ENCODE measurements around the gene OR13J1.
A peak's percentile ranks its signal among the peaks of the same experiment; 100 is the strongest.
"Not testable (repeated sequence)": the region's sequence is repeated elsewhere in the genome, so short reads cannot be mapped to it uniquely, and the experiment has no call there.

The OR13J1 gene

GRCh38 chr9:35905912-35906679, 35.9 kb upstream of the OR13J1 start, which contains the start of gene HRCT1:
HRCT1 (plus strand) TSS chr9:35906202; CDS start chr9:35906288, 86 bp downstream.
- DNase-seq (ENCODE audit: insufficient read length, low spot score) (no peak), FAIRE-seq (no peak)
- TF ChIP-seq POLR2A (IDR thresholded peaks at IDR 0.05; ENCODE audit: low read depth, low read length), result no peak
- no peak for TF ChIP-seq PAX5 (IDR thresholded peaks at IDR 0.05; ENCODE audit: insufficient read depth, low read length, severe bottlenecking)

GRCh38 chr9:35905051-35905781, 35.0 kb upstream of the OR13J1 start:
- DNase-seq (ENCODE audit: insufficient read length, low spot score) (no peak), FAIRE-seq (no peak)
- no peak for TF ChIP-seq POLR2A (IDR thresholded peaks at IDR 0.05; ENCODE audit: low read depth, low read length)
- no peak for TF ChIP-seq POU2F2 (IDR thresholded peaks at IDR 0.05; ENCODE audit: low read depth, low read length)
- TF ChIP-seq SPI1 (IDR thresholded peaks at IDR 0.05; ENCODE audit: low read depth, low read length), result no peak
- TF ChIP-seq PAX5 (IDR thresholded peaks at IDR 0.05; ENCODE audit: insufficient read depth, low read length, severe bottlenecking), result no peak
- no peak for TF ChIP-seq TAF1 (IDR thresholded peaks at IDR 0.05; ENCODE audit: low read depth, low read length)
- no peak for TF ChIP-seq POLR2AphosphoS5 (IDR thresholded peaks at IDR 0.05; ENCODE audit: low read depth, low read length)

- FAIRE-seq (no peak), DNase-seq (ENCODE audit: insufficient read length, low spot score) (no peak)
- TF ChIP-seq POLR2AphosphoS5 (IDR thresholded peaks at IDR 0.05; ENCODE audit: low read depth, low read length) (no peak), TAF1 (IDR thresholded peaks at IDR 0.05; ENCODE audit: low read depth, low read length) (no peak), POU2F2 (IDR thresholded peaks at IDR 0.05; ENCODE audit: low read depth, low read length) (no peak), SPI1 (IDR thresholded peaks at IDR 0.05; ENCODE audit: low read depth, low read length) (no peak), PAX5 (IDR thresholded peaks at IDR 0.05; ENCODE audit: insufficient read depth, low read length, severe bottlenecking) (no peak), POLR2A (IDR thresholded peaks at IDR 0.05; ENCODE audit: low read depth, low read length) (no peak)
Observed at GRCh38 chr9:35904338-35904737, 34.1 kb upstream of the OR13J1 start.

GRCh38 chr9:35903049-35903448, 32.8 kb upstream of the OR13J1 start:
- TF ChIP-seq PAX5 (IDR thresholded peaks at IDR 0.05; ENCODE audit: insufficient read depth, low read length, severe bottlenecking), result no peak
- no peak for TF ChIP-seq SPI1 (IDR thresholded peaks at IDR 0.05; ENCODE audit: low read depth, low read length)
- TF ChIP-seq TAF1 (IDR thresholded peaks at IDR 0.05; ENCODE audit: low read depth, low read length), result no peak
- peak; percentile 95 for FAIRE-seq

GRCh38 chr9:35899021-35899420, 28.8 kb upstream of the OR13J1 start:
- FAIRE-seq (no peak), DNase-seq (ENCODE audit: insufficient read length, low spot score) (no peak)
- TF ChIP-seq SPI1 (IDR thresholded peaks at IDR 0.05; ENCODE audit: low read depth, low read length) (no peak), TAF1 (IDR thresholded peaks at IDR 0.05; ENCODE audit: low read depth, low read length) (no peak), POLR2A (IDR thresholded peaks at IDR 0.05; ENCODE audit: low read depth, low read length) (no peak), PAX5 (IDR thresholded peaks at IDR 0.05; ENCODE audit: insufficient read depth, low read length, severe bottlenecking) (no peak), POU2F2 (IDR thresholded peaks at IDR 0.05; ENCODE audit: low read depth, low read length) (no peak), POLR2AphosphoS5 (IDR thresholded peaks at IDR 0.05; ENCODE audit: low read depth, low read length) (no peak)

More at GRCh38 chr9:35903049-35903448, 32.8 kb upstream of the OR13J1 start:
- DNase-seq (ENCODE audit: insufficient read length, low spot score), result no peak

- no peak for DNase-seq (ENCODE audit: insufficient read length, low spot score)
- TF ChIP-seq POLR2A (IDR thresholded peaks at IDR 0.05; ENCODE audit: low read depth, low read length) (no peak), SPI1 (IDR thresholded peaks at IDR 0.05; ENCODE audit: low read depth, low read length) (no peak)
- FAIRE-seq, result no peak
Observed at GRCh38 chr9:35898337-35898736, 28.1 kb upstream of the OR13J1 start.

- FAIRE-seq; DNase-seq (ENCODE audit: insufficient read length, low spot score): not testable (repeated sequence)
Observed at GRCh38 chr9:35897376-35898099, 27.3 kb upstream of the OR13J1 start.

- DNase-seq (ENCODE audit: insufficient read length, low spot score) (no peak), FAIRE-seq (no peak)
- TF ChIP-seq SPI1 (IDR thresholded peaks at IDR 0.05; ENCODE audit: low read depth, low read length) (no peak), POLR2AphosphoS5 (IDR thresholded peaks at IDR 0.05; ENCODE audit: low read depth, low read length) (no peak), PAX5 (IDR thresholded peaks at IDR 0.05; ENCODE audit: insufficient read depth, low read length, severe bottlenecking) (no peak), TAF1 (IDR thresholded peaks at IDR 0.05; ENCODE audit: low read depth, low read length) (no peak), POLR2A (IDR thresholded peaks at IDR 0.05; ENCODE audit: low read depth, low read length) (no peak), POU2F2 (IDR thresholded peaks at IDR 0.05; ENCODE audit: low read depth, low read length) (no peak)
Observed at GRCh38 chr9:35896570-35896969, 26.4 kb upstream of the OR13J1 start.

GRCh38 chr9:35892051-35892450, 21.9 kb upstream of the OR13J1 start:
- no peak for FAIRE-seq
- TF ChIP-seq POU2F2 (IDR thresholded peaks at IDR 0.05; ENCODE audit: low read depth, low read length), result no peak
- TF ChIP-seq SPI1 (IDR thresholded peaks at IDR 0.05; ENCODE audit: low read depth, low read length), result no peak
- TF ChIP-seq POLR2A (IDR thresholded peaks at IDR 0.05; ENCODE audit: low read depth, low read length), result no peak
- TF ChIP-seq POLR2AphosphoS5 (IDR thresholded peaks at IDR 0.05; ENCODE audit: low read depth, low read length), result no peak
- no peak for TF ChIP-seq PAX5 (IDR thresholded peaks at IDR 0.05; ENCODE audit: insufficient read depth, low read length, severe bottlenecking)
- no peak for TF ChIP-seq TAF1 (IDR thresholded peaks at IDR 0.05; ENCODE audit: low read depth, low read length)

GRCh38 chr9:35891646-35892045, 21.4 kb upstream of the OR13J1 start:
- DNase-seq (ENCODE audit: insufficient read length, low spot score), result no peak
- FAIRE-seq, result no peak
- no peak for TF ChIP-seq POLR2AphosphoS5 (IDR thresholded peaks at IDR 0.05; ENCODE audit: low read depth, low read length)
- TF ChIP-seq POLR2A (IDR thresholded peaks at IDR 0.05; ENCODE audit: low read depth, low read length), result no peak
- no peak for TF ChIP-seq PAX5 (IDR thresholded peaks at IDR 0.05; ENCODE audit: insufficient read depth, low read length, severe bottlenecking)
- TF ChIP-seq SPI1 (IDR thresholded peaks at IDR 0.05; ENCODE audit: low read depth, low read length), result no peak
- no peak for TF ChIP-seq POU2F2 (IDR thresholded peaks at IDR 0.05; ENCODE audit: low read depth, low read length)
- TF ChIP-seq TAF1 (IDR thresholded peaks at IDR 0.05; ENCODE audit: low read depth, low read length), result no peak

More at GRCh38 chr9:35892051-35892450, 21.9 kb upstream of the OR13J1 start:
- DNase-seq (ENCODE audit: insufficient read length, low spot score), result no peak

- not testable (repeated sequence) for DNase-seq (ENCODE audit: insufficient read length, low spot score); FAIRE-seq
Observed at GRCh38 chr9:35884908-35885307, 14.7 kb upstream of the OR13J1 start.
